ENCODE results near the gene METTL3.

- TF ChIP-seq, protein P1, sequence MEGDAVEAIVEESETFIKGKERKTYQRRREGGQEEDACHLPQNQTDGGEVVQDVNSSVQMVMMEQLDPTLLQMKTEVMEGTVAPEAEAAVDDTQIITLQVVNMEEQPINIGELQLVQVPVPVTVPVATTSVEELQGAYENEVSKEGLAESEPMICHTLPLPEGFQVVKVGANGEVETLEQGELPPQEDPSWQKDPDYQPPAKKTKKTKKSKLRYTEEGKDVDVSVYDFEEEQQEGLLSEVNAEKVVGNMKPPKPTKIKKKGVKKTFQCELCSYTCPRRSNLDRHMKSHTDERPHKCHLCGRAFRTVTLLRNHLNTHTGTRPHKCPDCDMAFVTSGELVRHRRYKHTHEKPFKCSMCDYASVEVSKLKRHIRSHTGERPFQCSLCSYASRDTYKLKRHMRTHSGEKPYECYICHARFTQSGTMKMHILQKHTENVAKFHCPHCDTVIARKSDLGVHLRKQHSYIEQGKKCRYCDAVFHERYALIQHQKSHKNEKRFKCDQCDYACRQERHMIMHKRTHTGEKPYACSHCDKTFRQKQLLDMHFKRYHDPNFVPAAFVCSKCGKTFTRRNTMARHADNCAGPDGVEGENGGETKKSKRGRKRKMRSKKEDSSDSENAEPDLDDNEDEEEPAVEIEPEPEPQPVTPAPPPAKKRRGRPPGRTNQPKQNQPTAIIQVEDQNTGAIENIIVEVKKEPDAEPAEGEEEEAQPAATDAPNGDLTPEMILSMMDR (IDR thresholded peaks at IDR 0.05 in 4 of 5, conservative IDR thresholded peaks at IDR 0.05 in 1 of 5) = no peak
- TF ChIP-seq POLR2A (IDR thresholded peaks at IDR 0.05) = no peak
Measured at GRCh38 chr14:21449899-21450216, 61.3 kb downstream of the METTL3 start.

Data from gastrocnemius medialis (tissue), 4 donors.